ENCODE data around the gene PDE7B.

Gene PDE7B

GRCh38 chr6:136158971-136159370 is 307.5 kb downstream of the PDE7B start:
- H3K27ac ChIP-seq = no peak overlapping the region
- no peak for TF ChIP-seq ZFX (IDR thresholded peaks at IDR 0.05; ENCODE audit: borderline replicate concordance)
- TF ChIP-seq, protein P1, sequence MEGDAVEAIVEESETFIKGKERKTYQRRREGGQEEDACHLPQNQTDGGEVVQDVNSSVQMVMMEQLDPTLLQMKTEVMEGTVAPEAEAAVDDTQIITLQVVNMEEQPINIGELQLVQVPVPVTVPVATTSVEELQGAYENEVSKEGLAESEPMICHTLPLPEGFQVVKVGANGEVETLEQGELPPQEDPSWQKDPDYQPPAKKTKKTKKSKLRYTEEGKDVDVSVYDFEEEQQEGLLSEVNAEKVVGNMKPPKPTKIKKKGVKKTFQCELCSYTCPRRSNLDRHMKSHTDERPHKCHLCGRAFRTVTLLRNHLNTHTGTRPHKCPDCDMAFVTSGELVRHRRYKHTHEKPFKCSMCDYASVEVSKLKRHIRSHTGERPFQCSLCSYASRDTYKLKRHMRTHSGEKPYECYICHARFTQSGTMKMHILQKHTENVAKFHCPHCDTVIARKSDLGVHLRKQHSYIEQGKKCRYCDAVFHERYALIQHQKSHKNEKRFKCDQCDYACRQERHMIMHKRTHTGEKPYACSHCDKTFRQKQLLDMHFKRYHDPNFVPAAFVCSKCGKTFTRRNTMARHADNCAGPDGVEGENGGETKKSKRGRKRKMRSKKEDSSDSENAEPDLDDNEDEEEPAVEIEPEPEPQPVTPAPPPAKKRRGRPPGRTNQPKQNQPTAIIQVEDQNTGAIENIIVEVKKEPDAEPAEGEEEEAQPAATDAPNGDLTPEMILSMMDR (IDR thresholded peaks at IDR 0.05) = no peak

GRCh38 chr6:136160250-136160649 is 308.7 kb downstream of the PDE7B start:
- no peak overlapping the region for H3K27ac ChIP-seq
- TF ChIP-seq, protein P1 (IDR thresholded peaks at IDR 0.05) = no peak
- TF ChIP-seq ZFX (IDR thresholded peaks at IDR 0.05; ENCODE audit: borderline replicate concordance) = no peak

DNA sequence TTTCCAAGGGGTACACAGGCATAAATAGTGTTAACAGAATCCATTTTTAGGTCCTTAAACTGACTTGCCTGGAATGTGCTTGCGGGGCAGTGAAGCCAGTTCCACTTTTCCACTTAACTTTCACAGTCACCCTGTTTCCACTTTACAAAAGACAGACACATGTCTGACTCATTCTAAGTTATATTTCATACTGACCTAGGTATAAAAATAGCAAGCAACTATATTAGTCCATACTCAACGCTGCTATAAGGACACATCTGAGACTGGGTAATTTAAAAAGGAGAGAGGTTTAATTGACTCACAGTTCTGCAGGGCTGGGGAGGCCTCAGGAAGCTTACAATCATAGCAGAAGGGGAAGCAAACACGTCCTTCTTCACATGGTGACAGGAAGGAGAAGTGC is 310.4 kb downstream of the PDE7B start:
- H3K27ac ChIP-seq = no peak overlapping the region
- TF ChIP-seq, protein P1 (IDR thresholded peaks at IDR 0.05) = no peak
- TF ChIP-seq ZFX (IDR thresholded peaks at IDR 0.05; ENCODE audit: borderline replicate concordance) = no peak

- TF ChIP-seq, protein P1 (IDR thresholded peaks at IDR 0.05) = no peak
- no peak for TF ChIP-seq ZFX (IDR thresholded peaks at IDR 0.05; ENCODE audit: borderline replicate concordance)
- H3K27ac ChIP-seq = no peak overlapping the region
These were observed 311.8 kb downstream of the PDE7B start for GRCh38 chr6:136163260-136163659.

GRCh38 chr6:136166815-136167214 is 315.3 kb downstream of the PDE7B start:
- no peak overlapping the region for H3K27ac ChIP-seq
- TF ChIP-seq ZFX (IDR thresholded peaks at IDR 0.05; ENCODE audit: borderline replicate concordance) = no peak
- TF ChIP-seq, protein P1 (IDR thresholded peaks at IDR 0.05) = no peak

GRCh38 chr6:136169394-136170148 is 318.1 kb downstream of the PDE7B start:
- H3K27ac ChIP-seq = no peak overlapping the region
- TF ChIP-seq ZFX (IDR thresholded peaks at IDR 0.05; ENCODE audit: borderline replicate concordance) = no peak
- TF ChIP-seq, protein P1 (IDR thresholded peaks at IDR 0.05) = no peak

GRCh38 chr6:136171231-136171630 is 319.7 kb downstream of the PDE7B start:
- no peak for TF ChIP-seq ZFX (IDR thresholded peaks at IDR 0.05; ENCODE audit: borderline replicate concordance)
- TF ChIP-seq, protein P1 (IDR thresholded peaks at IDR 0.05) = no peak
- no peak overlapping the region for H3K27ac ChIP-seq

Measured in 22Rv1 (cell line).